Upper lobe of right lung (tissue), 1 donor: ENCODE data around the gene RGS6. TPM values are rescaled to one million over a fixed set of nuclear protein-coding genes. Genes with fewer than 3 reads are reported as not detected.

Experiments used
- ATAC-seq: fragments of 200-7000 bp; cut with Tn5 transposase; one replicate; pipeline ENCODE4 v1.9.1; 2020; ENCODE audit warnings: mild to moderate bottlenecking, moderate library complexity
- DNase-seq: peaks from one replicate; pipeline ENCODE4 v3.0.0-alpha.2; 2020
- H3K27ac ChIP-seq: fragments of 200-600 bp; one replicate; pipeline ENCODE4 v1.8.0; 2022
- H3K27me3 ChIP-seq: fragments of 200-600 bp; one replicate; pipeline ENCODE4 v1.8.0; 2022; ENCODE audit warnings: mild to moderate bottlenecking
- H3K36me3 ChIP-seq: fragments of 200-600 bp; one replicate; pipeline ENCODE4 v1.8.0; 2022
- H3K4me1 ChIP-seq: fragments of 200-600 bp; one replicate; pipeline ENCODE4 v1.8.0; 2022
- H3K4me3 ChIP-seq: fragments of 200-600 bp; one replicate; pipeline ENCODE4 v1.8.0; 2022; ENCODE audit warnings: mild to moderate bottlenecking
- H3K9me3 ChIP-seq: fragments of 200-600 bp; one replicate; pipeline ENCODE4 v1.8.0; 2022
- CTCF ChIP-seq: fragments of 200-600 bp; IDR thresholded peaks from one replicate; pipeline ENCODE4 v1.8.0; 2022; ENCODE audit warnings: antibody characterized with exemption
- intact Hi-C: fragments of 100-400 bp; cut with DNase I; formaldehyde crosslinking; loops from one replicate; pipeline ENCODE4 v1.11.0; 2022
- microRNA-seq: library from miRNA; unstranded; fragments of <30 nt; microRNA quantifications from one replicate; pipeline ENCODE4 v1.2.0, GENCODE V29; 2020; ENCODE audit warnings: borderline microRNAs expressed
- total RNA-seq: library from RNA; stranded (reverse); fragmentation: NEBNext Ultra II Directional; extraction: Animal tissue kit (Norgen Biotek cat#: 25700); gene quantifications from one replicate; pipeline ENCODE4 v1.2.1, GENCODE V29; 2021
- donor health status: DM: no; HTN: yes; CAD: no; lungs with severe emphysema.

The RGS6 gene
- total RNA-seq, 1 donor from 2014 or later: 2.6 TPM

GRCh38 chr14:72615451-72616121 is 683.4 kb downstream of the RGS6 start:
- Histone ChIP-seq H3K4me3 (no peak overlapping the region), H3K36me3 (no peaks in the 10 kb centered on the region), H3K27me3 (no peaks in the 10 kb centered on the region), H3K27ac (no peak overlapping the region), H3K4me1 (no peaks in the 10 kb centered on the region), H3K9me3 (no peaks in the 10 kb centered on the region)
- intact Hi-C loops: no loop called here
- ATAC-seq (no peak), DNase-seq (no peak)
- TF ChIP-seq CTCF: no peak

Small RNA genes within 50 kb of the gene (microRNA-seq; reads per million reads assigned to microRNA genes)
- not detected for gene MIR7843
